ENCODE results near the gene SIDT1. TPM values are rescaled to one million over a fixed set of nuclear protein-coding genes. Genes with fewer than 3 reads are reported as not detected.

The SIDT1 gene
- polyA plus RNA-seq, 2 donors, result 0.41 to 1.0 TPM

GRCh38 chr3:113537155-113537554 lies 4.8 kb downstream of the SIDT1 start:
- Histone ChIP-seq H3K36me3 (ENCODE audit: control insufficient read depth in 2 of 2, insufficient read depth in 2 of 2, low read length in 1 of 2) (no peaks in the 10 kb centered on the region), H3K27me3 (ENCODE audit: control insufficient read depth in 1 of 2, insufficient read depth in 2 of 2, low read length in 2 of 2) (no peaks in the 10 kb centered on the region), H3K9me3 (ENCODE audit: control insufficient read depth in 2 of 2, insufficient read depth in 1 of 2, low read depth in 1 of 2, low read length in 1 of 2) (no peaks in the 10 kb centered on the region), H3K4me1 (ENCODE audit: control insufficient read depth in 2 of 2, insufficient read depth in 2 of 2, low read length in 1 of 2) (peaks cover 4% of the 10 kb centered on the region in 2 donors), H3K27ac (ENCODE audit: low read depth in 2 of 2, low read length in 1 of 2) (no peak overlapping the region), H3K4me3 (ENCODE audit: low read depth in 1 of 2, low read length in 2 of 2) (no peak overlapping the region)

- Histone ChIP-seq H3K36me3 (ENCODE audit: control insufficient read depth in 2 of 2, insufficient read depth in 2 of 2, low read length in 1 of 2) (no peaks in the 10 kb centered on the region), H3K4me3 (ENCODE audit: low read depth in 1 of 2, low read length in 2 of 2) (no peak overlapping the region), H3K4me1 (ENCODE audit: control insufficient read depth in 2 of 2, insufficient read depth in 2 of 2, low read length in 1 of 2) (peaks cover 4% of the 10 kb centered on the region in 2 donors), H3K27ac (ENCODE audit: low read depth in 2 of 2, low read length in 1 of 2) (no peak overlapping the region), H3K27me3 (ENCODE audit: control insufficient read depth in 1 of 2, insufficient read depth in 2 of 2, low read length in 2 of 2) (no peaks in the 10 kb centered on the region), H3K9me3 (ENCODE audit: control insufficient read depth in 2 of 2, insufficient read depth in 1 of 2, low read depth in 1 of 2, low read length in 1 of 2) (no peaks in the 10 kb centered on the region)
- WGBS, 2 donors, result 89 to 94% methylated on average over 2 of the region's 2 CpGs
Measured at GRCh38 chr3:113541519-113541918, 9.2 kb downstream of the SIDT1 start.

DNA sequence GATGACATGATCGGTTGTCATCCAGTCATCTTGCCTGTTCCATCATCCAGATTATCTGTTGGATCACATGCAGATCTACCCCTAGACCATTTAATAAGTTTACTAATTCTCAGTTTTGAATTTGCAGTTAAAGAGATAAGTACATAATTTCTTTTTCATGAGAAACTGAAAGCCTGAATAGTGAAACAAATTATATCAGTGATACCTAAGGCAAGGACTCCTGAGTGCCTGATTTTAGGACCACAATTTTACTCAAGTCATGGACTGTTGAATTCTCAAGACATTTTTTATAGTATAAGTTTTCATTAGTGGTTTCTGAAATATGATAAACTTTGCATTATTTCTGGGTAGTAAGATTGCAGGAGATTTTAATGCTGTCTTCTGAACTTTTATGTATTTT lies 13.2 kb downstream of the SIDT1 start:
- H3K4me3 ChIP-seq (ENCODE audit: low read depth in 1 of 2, low read length in 2 of 2), result no peak overlapping the region
- no peaks in the 10 kb centered on the region for H3K4me1 ChIP-seq (ENCODE audit: control insufficient read depth in 2 of 2, insufficient read depth in 2 of 2, low read length in 1 of 2)
- no peaks in the 10 kb centered on the region for H3K9me3 ChIP-seq (ENCODE audit: control insufficient read depth in 2 of 2, insufficient read depth in 1 of 2, low read depth in 1 of 2, low read length in 1 of 2)
- no peak overlapping the region for H3K27ac ChIP-seq (ENCODE audit: low read depth in 2 of 2, low read length in 1 of 2)
- WGBS, 2 donors, result 95 to 97% methylated on average over 1 of the region's 1 CpG
- H3K36me3 ChIP-seq (ENCODE audit: control insufficient read depth in 2 of 2, insufficient read depth in 2 of 2, low read length in 1 of 2), result no peaks in the 10 kb centered on the region
- H3K27me3 ChIP-seq (ENCODE audit: control insufficient read depth in 1 of 2, insufficient read depth in 2 of 2, low read length in 2 of 2), result no peaks in the 10 kb centered on the region

- H3K36me3 ChIP-seq (ENCODE audit: control insufficient read depth in 2 of 2, insufficient read depth in 2 of 2, low read length in 1 of 2), result no peaks in the 10 kb centered on the region
- H3K4me1 ChIP-seq (ENCODE audit: control insufficient read depth in 2 of 2, insufficient read depth in 2 of 2, low read length in 1 of 2), result no peaks in the 10 kb centered on the region
- WGBS, 2 donors, result 58 to 64% methylated on average over 3 of the region's 3 CpGs
- H3K27ac ChIP-seq (ENCODE audit: low read depth in 2 of 2, low read length in 1 of 2), result no peak overlapping the region
- H3K9me3 ChIP-seq (ENCODE audit: control insufficient read depth in 2 of 2, insufficient read depth in 1 of 2, low read depth in 1 of 2, low read length in 1 of 2), result no peaks in the 10 kb centered on the region
- H3K27me3 ChIP-seq (ENCODE audit: control insufficient read depth in 1 of 2, insufficient read depth in 2 of 2, low read length in 2 of 2), result no peaks in the 10 kb centered on the region
- H3K4me3 ChIP-seq (ENCODE audit: low read depth in 1 of 2, low read length in 2 of 2), result no peak overlapping the region
Measured at GRCh38 chr3:113546414-113546893, 14.1 kb downstream of the SIDT1 start.

- H3K4me3 ChIP-seq (ENCODE audit: low read depth in 1 of 2, low read length in 2 of 2), result no peak overlapping the region
- H3K27me3 ChIP-seq (ENCODE audit: control insufficient read depth in 1 of 2, insufficient read depth in 2 of 2, low read length in 2 of 2), result no peaks in the 10 kb centered on the region
- H3K36me3 ChIP-seq (ENCODE audit: control insufficient read depth in 2 of 2, insufficient read depth in 2 of 2, low read length in 1 of 2), result no peaks in the 10 kb centered on the region
- no peaks in the 10 kb centered on the region for H3K9me3 ChIP-seq (ENCODE audit: control insufficient read depth in 2 of 2, insufficient read depth in 1 of 2, low read depth in 1 of 2, low read length in 1 of 2)
- WGBS, 2 donors, result 97 to 99% methylated on average over 2 of the region's 2 CpGs
- no peak overlapping the region for H3K27ac ChIP-seq (ENCODE audit: low read depth in 2 of 2, low read length in 1 of 2)
- no peaks in the 10 kb centered on the region for H3K4me1 ChIP-seq (ENCODE audit: control insufficient read depth in 2 of 2, insufficient read depth in 2 of 2, low read length in 1 of 2)
Measured at GRCh38 chr3:113548501-113548900, 16.1 kb downstream of the SIDT1 start.

DNA sequence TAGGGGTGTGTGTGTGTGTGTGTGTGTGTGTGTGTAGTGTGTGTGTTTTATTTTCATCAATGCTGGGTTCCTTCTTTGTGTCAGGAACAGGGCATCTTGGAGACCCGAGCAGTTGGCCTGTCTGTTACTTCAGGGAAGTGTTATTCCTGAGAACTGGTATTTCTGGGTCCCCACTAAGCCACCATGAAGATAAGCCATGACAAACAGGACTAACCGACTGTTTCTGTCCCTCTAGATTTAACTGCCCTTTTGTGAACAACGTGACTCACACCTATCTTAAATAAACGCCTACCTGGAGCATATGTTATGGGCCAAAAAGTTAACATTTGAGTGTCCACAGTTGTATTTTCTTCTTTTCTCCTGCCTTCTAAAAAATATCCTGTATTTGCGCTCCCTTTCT lies 19.5 kb downstream of the SIDT1 start:
- H3K9me3 ChIP-seq (ENCODE audit: control insufficient read depth in 2 of 2, insufficient read depth in 1 of 2, low read depth in 1 of 2, low read length in 1 of 2), result no peaks in the 10 kb centered on the region
- no peaks in the 10 kb centered on the region for H3K27me3 ChIP-seq (ENCODE audit: control insufficient read depth in 1 of 2, insufficient read depth in 2 of 2, low read length in 2 of 2)
- no peaks in the 10 kb centered on the region for H3K4me1 ChIP-seq (ENCODE audit: control insufficient read depth in 2 of 2, insufficient read depth in 2 of 2, low read length in 1 of 2)
- no peak overlapping the region for H3K4me3 ChIP-seq (ENCODE audit: low read depth in 1 of 2, low read length in 2 of 2)
- H3K36me3 ChIP-seq (ENCODE audit: control insufficient read depth in 2 of 2, insufficient read depth in 2 of 2, low read length in 1 of 2), result no peaks in the 10 kb centered on the region
- WGBS, 2 donors, result 57 to 62% methylated on average over 5 of the region's 5 CpGs
- no peak overlapping the region for H3K27ac ChIP-seq (ENCODE audit: low read depth in 2 of 2, low read length in 1 of 2)

DNA sequence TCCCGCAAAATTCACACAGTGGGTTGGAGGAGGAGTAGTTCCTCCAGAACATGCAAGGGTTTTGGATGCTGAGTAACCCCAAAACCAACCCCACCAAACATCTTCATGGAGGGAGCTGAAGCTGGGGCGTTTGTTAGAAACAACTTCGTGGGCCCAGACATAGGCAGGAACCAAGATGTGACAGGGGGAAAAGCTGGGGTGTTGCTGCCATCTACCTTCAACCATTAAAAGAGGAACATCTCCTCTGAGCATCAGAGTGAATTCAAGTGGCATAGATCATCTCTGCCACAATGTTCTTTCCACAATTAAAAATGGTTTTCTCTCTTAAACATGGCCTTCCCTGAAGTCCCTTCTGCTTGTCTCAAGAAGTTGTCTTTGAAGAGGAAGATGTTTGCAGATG lies 20.5 kb downstream of the SIDT1 start:
- no peaks in the 10 kb centered on the region for H3K27me3 ChIP-seq (ENCODE audit: control insufficient read depth in 1 of 2, insufficient read depth in 2 of 2, low read length in 2 of 2)
- 70 to 75% methylated on average over 3 of the region's 3 CpGs for WGBS, 2 donors

DNA sequence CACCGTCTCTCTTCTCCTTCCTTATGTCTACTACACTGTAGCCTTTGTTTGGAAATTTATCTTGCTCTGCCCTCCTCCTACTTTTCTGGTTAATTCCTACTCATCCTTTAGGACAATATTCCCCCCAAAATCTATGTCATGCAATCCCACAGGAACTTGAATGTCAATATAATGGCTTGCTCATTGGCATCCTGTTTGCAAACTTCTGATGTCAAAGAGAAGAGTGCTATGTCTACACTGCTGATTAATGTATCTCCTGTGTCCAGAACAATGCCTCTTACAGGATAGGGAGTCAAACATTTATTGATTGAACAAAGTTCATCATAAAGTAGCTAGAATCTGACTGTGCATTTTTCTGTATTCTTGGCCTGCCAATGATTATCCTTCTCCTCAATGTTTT lies 22.8 kb downstream of the SIDT1 start:
- H3K27ac ChIP-seq (ENCODE audit: low read depth in 2 of 2, low read length in 1 of 2), result no peak overlapping the region
- no peaks in the 10 kb centered on the region for H3K36me3 ChIP-seq (ENCODE audit: control insufficient read depth in 2 of 2, insufficient read depth in 2 of 2, low read length in 1 of 2)
- WGBS, 2 donors, result 89 to 96% methylated on average over 1 of the region's 1 CpG
- no peaks in the 10 kb centered on the region for H3K9me3 ChIP-seq (ENCODE audit: control insufficient read depth in 2 of 2, insufficient read depth in 1 of 2, low read depth in 1 of 2, low read length in 1 of 2)
- H3K4me1 ChIP-seq (ENCODE audit: control insufficient read depth in 2 of 2, insufficient read depth in 2 of 2, low read length in 1 of 2), result no peaks in the 10 kb centered on the region
- no peak overlapping the region for H3K4me3 ChIP-seq (ENCODE audit: low read depth in 1 of 2, low read length in 2 of 2)
- no peaks in the 10 kb centered on the region for H3K27me3 ChIP-seq (ENCODE audit: control insufficient read depth in 1 of 2, insufficient read depth in 2 of 2, low read length in 2 of 2)

More for the DNA sequence above, 20.5 kb downstream of the SIDT1 start:
- no peaks in the 10 kb centered on the region for H3K4me1 ChIP-seq (ENCODE audit: control insufficient read depth in 2 of 2, insufficient read depth in 2 of 2, low read length in 1 of 2)
- no peak overlapping the region for H3K27ac ChIP-seq (ENCODE audit: low read depth in 2 of 2, low read length in 1 of 2)
- H3K4me3 ChIP-seq (ENCODE audit: low read depth in 1 of 2, low read length in 2 of 2), result no peak overlapping the region
- no peaks in the 10 kb centered on the region for H3K36me3 ChIP-seq (ENCODE audit: control insufficient read depth in 2 of 2, insufficient read depth in 2 of 2, low read length in 1 of 2)
- H3K9me3 ChIP-seq (ENCODE audit: control insufficient read depth in 2 of 2, insufficient read depth in 1 of 2, low read depth in 1 of 2, low read length in 1 of 2), result no peaks in the 10 kb centered on the region

DNA sequence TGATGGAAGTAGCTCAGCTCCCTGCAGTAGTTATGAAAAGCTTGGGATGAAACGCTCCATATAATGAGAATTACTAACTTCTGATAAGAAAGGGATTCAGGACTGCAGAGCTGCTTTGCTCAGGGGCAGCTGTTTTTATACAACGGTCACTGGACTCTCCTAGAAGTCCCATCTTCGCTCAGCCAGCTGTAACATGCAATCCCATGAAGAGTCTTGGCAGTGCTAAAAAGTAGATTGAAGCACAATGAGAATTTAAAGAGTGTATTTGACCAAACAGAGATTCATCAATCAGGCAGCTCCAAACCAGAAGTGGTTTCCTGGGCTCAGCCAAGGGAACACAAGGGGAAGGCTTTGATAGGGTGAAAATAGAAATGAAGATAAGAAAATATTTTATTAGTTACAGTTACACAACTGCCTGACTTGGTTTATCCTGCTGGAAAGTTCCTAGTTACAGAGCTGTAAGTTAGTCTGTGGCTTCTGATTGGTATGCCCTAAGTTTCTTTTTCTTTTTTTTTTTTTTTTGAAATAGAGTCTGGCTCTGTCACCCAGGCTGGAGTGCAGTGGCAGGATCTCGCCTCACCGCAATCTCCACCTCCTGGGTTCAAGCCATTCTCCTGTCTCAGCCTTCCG lies 24.1 kb downstream of the SIDT1 start:
- Histone ChIP-seq H3K4me3 (ENCODE audit: low read depth in 1 of 2, low read length in 2 of 2) (no peak overlapping the region), H3K9me3 (ENCODE audit: control insufficient read depth in 2 of 2, insufficient read depth in 1 of 2, low read depth in 1 of 2, low read length in 1 of 2) (no peaks in the 10 kb centered on the region), H3K4me1 (ENCODE audit: control insufficient read depth in 2 of 2, insufficient read depth in 2 of 2, low read length in 1 of 2) (no peaks in the 10 kb centered on the region), H3K27me3 (ENCODE audit: control insufficient read depth in 1 of 2, insufficient read depth in 2 of 2, low read length in 2 of 2) (no peaks in the 10 kb centered on the region), H3K27ac (ENCODE audit: low read depth in 2 of 2, low read length in 1 of 2) (no peak overlapping the region), H3K36me3 (ENCODE audit: control insufficient read depth in 2 of 2, insufficient read depth in 2 of 2, low read length in 1 of 2) (no peaks in the 10 kb centered on the region)
- 79 to 80% methylated on average over 6 of the region's 6 CpGs for WGBS, 2 donors

GRCh38 chr3:113556946-113557335 lies 24.6 kb downstream of the SIDT1 start:
- Histone ChIP-seq H3K4me1 (ENCODE audit: control insufficient read depth in 2 of 2, insufficient read depth in 2 of 2, low read length in 1 of 2) (no peaks in the 10 kb centered on the region), H3K9me3 (ENCODE audit: control insufficient read depth in 2 of 2, insufficient read depth in 1 of 2, low read depth in 1 of 2, low read length in 1 of 2) (no peaks in the 10 kb centered on the region), H3K27me3 (ENCODE audit: control insufficient read depth in 1 of 2, insufficient read depth in 2 of 2, low read length in 2 of 2) (no peaks in the 10 kb centered on the region), H3K36me3 (ENCODE audit: control insufficient read depth in 2 of 2, insufficient read depth in 2 of 2, low read length in 1 of 2) (no peaks in the 10 kb centered on the region), H3K27ac (ENCODE audit: low read depth in 2 of 2, low read length in 1 of 2) (no peak overlapping the region), H3K4me3 (ENCODE audit: low read depth in 1 of 2, low read length in 2 of 2) (no peak overlapping the region)
- WGBS, 2 donors, result 96 to 97% methylated on average over 7 of the region's 7 CpGs

Measured in esophagus (tissue), 2 donors.